Stimulated activated CD4-positive, alpha-beta T cell treated with anti-CD3 and anti-CD28 coated beads, Interleukin-2, amount 100 ng/mL, for 24 hours (primary cell): Measurements from ENCODE around the gene NCAPH2.
A peak's percentile ranks its signal among the peaks of the same experiment; 100 is the strongest.

Experiments
- DNase-seq, 2 donors: peaks; one replicate each; pipeline ENCODE4 v3.0.0-alpha.2; 2020

NCAPH2 gene

GRCh38 chr22:50490531-50491308, 17.3 kb upstream of the NCAPH2 start:
- no peak for DNase-seq

GRCh38 chr22:50497093-50497492, 10.9 kb upstream of the NCAPH2 start:
- no peak for DNase-seq

- peak; percentile 69 to 73 for DNase-seq
Measured at GRCh38 chr22:50498322-50498890, 9.6 kb upstream of the NCAPH2 start.

GRCh38 chr22:50500452-50500851, 7.6 kb upstream of the NCAPH2 start:
- DNase-seq = no peak

- no peak for DNase-seq
Measured at GRCh38 chr22:50502096-50502495, 5.9 kb upstream of the NCAPH2 start.

GRCh38 chr22:50502628-50503474, 5.2 kb upstream of the NCAPH2 start:
- no peak for DNase-seq

GRCh38 chr22:50503475-50504145, 4.4 kb upstream of the NCAPH2 start:
- peak in 1 of 2 donors; percentile 31 for DNase-seq

GRCh38 chr22:50504369-50505211, 3.4 kb upstream of the NCAPH2 start:
- no peak for DNase-seq

- no peak for DNase-seq
Measured at GRCh38 chr22:50505276-50505775, 2.7 kb upstream of the NCAPH2 start.

GRCh38 chr22:50505776-50506610, 2.0 kb upstream of the NCAPH2 start:
- no peak for DNase-seq

GRCh38 chr22:50506611-50507420, 1.2 kb upstream of the NCAPH2 start:
- DNase-seq = no peak

GRCh38 chr22:50507421-50507990, 518 bp upstream of the NCAPH2 start, which contains the start of gene LMF2:
Gene LMF2, minus strand, starts transcription at chr22:50507702. Its CDS starts 27 bp downstream, at chr22:50507675.
- DNase-seq = peak; percentile 93 to 96

- DNase-seq = no peak
Measured at GRCh38 chr22:50508897-50509296, 873 bp downstream of the NCAPH2 start.

- no peak for DNase-seq
Measured at GRCh38 chr22:50513175-50513574, 5.2 kb downstream of the NCAPH2 start.

GRCh38 chr22:50516068-50516467, 8.0 kb downstream of the NCAPH2 start:
- no peak for DNase-seq

- no peak for DNase-seq
Measured at GRCh38 chr22:50516891-50517290, 8.9 kb downstream of the NCAPH2 start.

GRCh38 chr22:50517495-50518260, 9.7 kb downstream of the NCAPH2 start:
- no peak for DNase-seq

GRCh38 chr22:50518606-50519005, 10.6 kb downstream of the NCAPH2 start:
- no peak for DNase-seq

- DNase-seq = no peak
Measured at GRCh38 chr22:50519151-50519550, 11.1 kb downstream of the NCAPH2 start.
